ENCODE data around the gene GFOD1.

DNA sequence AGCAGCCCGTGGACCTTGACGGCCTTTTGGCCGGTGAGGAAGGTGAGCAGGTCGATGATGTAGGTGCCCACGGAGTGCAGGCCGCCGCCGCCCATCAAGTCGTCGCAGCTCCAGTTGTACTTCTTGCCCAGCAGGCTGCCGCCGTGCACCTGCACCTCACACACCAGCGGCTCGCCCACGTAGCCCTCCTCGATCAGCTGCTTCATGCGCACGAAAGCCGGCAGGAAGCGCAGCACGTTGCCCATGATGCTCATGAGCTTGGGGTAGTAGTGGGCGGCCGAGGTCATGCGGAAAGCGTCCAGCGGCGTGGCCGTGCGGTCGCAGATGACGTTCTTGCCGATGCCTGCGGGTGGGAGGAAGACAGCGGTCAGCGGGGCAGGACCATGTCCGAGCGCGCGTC, 122.1 kb downstream of the GFOD1 start:
- TF ChIP-seq, protein P1, sequence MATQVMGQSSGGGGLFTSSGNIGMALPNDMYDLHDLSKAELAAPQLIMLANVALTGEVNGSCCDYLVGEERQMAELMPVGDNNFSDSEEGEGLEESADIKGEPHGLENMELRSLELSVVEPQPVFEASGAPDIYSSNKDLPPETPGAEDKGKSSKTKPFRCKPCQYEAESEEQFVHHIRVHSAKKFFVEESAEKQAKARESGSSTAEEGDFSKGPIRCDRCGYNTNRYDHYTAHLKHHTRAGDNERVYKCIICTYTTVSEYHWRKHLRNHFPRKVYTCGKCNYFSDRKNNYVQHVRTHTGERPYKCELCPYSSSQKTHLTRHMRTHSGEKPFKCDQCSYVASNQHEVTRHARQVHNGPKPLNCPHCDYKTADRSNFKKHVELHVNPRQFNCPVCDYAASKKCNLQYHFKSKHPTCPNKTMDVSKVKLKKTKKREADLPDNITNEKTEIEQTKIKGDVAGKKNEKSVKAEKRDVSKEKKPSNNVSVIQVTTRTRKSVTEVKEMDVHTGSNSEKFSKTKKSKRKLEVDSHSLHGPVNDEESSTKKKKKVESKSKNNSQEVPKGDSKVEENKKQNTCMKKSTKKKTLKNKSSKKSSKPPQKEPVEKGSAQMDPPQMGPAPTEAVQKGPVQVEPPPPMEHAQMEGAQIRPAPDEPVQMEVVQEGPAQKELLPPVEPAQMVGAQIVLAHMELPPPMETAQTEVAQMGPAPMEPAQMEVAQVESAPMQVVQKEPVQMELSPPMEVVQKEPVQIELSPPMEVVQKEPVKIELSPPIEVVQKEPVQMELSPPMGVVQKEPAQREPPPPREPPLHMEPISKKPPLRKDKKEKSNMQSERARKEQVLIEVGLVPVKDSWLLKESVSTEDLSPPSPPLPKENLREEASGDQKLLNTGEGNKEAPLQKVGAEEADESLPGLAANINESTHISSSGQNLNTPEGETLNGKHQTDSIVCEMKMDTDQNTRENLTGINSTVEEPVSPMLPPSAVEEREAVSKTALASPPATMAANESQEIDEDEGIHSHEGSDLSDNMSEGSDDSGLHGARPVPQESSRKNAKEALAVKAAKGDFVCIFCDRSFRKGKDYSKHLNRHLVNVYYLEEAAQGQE (IDR thresholded peaks at IDR 0.05; ENCODE audit: low read depth) = no peak
- no peak for TF ChIP-seq TCF12 (IDR thresholded peaks at IDR 0.05; ENCODE audit: low read depth)
